HG03521 (cell line): ENCODE data around the gene DENND1A.
A peak's percentile ranks its signal among the peaks of the same experiment; 100 is the strongest.

Experiments used
- ATAC-seq: cut with Tn5 transposase; IDR thresholded peaks from one replicate; pipeline ENCODE4 v1.9.1; 2021; ENCODE audit warnings: mild to moderate bottlenecking, moderate library complexity; ENCODE audit not compliant: unreplicated experiment

The DENND1A gene

DNA sequence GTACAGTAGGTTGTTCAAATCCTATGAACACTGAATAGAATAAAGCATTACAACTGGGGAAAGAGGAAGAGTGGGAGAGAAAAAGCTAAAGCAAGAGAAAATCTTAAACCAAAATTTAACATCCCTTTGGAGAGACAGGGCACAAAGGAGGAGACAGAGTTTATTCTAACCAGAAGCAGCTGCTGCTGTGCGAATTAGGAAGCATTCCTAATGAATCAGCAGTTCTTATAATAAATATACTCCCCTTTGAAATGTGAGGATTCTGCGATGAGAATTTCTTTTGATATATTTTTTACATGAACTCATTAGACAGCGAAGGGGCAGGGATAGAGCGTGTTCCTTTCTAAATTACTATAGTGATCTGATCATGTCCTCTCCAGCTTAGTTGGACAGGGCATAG, 233.4 kb downstream of the DENND1A start:
- no peak for ATAC-seq

- no peak for ATAC-seq
Measured at GRCh38 chr9:123695386-123695785, 234.5 kb downstream of the DENND1A start.

GRCh38 chr9:123691765-123692303, 238.1 kb downstream of the DENND1A start:
- ATAC-seq = no peak

GRCh38 chr9:123689701-123690428, 240.1 kb downstream of the DENND1A start:
- no peak for ATAC-seq

DNA sequence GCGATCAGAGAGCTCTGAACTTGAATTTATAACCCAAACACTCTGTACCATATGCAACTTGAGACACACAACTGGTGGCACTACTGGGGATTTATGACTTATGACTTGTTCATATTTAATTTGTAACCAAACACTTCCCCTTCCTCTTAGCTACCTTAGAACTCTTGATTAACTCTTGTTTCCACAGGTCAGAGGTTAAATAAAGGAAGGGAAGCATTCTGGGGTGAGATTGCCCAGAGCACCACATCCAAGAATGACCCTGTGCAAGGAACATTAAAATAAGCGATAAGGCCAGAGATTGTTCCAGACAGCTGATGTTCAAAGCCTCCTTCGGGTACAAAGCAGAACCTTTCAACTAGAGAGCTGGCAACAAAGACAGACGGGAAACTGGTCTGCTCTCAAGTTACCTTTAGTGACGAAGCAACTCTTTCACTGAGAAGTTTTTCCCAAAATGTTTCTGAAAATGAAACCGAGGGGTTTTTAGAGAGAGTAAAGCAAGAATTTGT, 242.6 kb downstream of the DENND1A start:
- ATAC-seq = no peak

- ATAC-seq = no peak
Measured at GRCh38 chr9:123686829-123687192, 243.1 kb downstream of the DENND1A start.

GRCh38 chr9:123686131-123686828, 243.6 kb downstream of the DENND1A start:
- ATAC-seq = no peak

DNA sequence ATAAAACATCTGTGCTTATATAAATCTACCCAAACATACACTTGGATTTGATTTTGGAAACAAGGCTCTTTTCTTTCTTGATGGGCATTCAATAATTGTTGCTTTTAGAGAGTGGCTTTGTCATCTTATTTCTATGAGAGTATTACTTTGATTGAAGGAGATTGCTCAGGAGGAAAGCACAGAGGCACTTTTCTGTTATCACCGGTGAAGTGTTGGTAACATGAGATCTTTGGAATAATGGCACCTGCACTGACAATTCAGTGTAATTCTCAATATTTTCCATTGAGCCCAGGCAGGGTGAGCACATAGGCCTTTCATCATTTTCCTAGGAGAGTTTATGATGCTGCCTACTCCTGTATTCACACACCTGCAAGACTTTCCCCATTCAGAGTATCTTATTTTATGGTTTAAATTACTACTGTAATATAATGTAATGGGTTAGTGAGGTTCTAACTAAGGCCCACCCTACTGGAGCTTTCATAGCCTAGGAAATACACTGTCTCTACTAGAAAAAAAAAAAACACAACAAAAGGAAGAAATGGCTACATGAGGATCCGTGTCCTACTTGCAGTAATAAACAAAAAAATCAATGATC, 244.3 kb downstream of the DENND1A start:
- no peak for ATAC-seq

GRCh38 chr9:123684393-123685149, 245.4 kb downstream of the DENND1A start:
- ATAC-seq = no peak

DNA sequence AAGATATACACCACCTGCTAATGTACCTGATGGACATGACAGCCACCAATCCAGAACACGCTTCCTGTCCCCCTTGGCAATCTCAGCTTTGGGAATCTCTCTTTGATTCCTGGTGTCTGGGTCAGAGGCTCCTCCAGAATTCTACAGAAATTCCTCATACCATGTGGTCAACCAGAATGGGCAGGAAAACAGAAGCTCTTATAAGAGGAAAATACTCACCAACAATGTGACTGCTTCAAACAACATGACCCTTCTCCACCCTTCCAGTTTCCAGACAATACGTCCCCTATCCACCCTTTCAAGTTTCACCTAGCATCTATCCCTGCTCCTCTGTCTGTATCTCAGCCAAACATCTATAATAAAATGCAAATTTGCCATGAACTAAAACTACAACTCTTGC, 247.2 kb downstream of the DENND1A start:
- ATAC-seq = no peak

- no peak for ATAC-seq
Measured at GRCh38 chr9:123680352-123680751, 249.6 kb downstream of the DENND1A start.

DNA sequence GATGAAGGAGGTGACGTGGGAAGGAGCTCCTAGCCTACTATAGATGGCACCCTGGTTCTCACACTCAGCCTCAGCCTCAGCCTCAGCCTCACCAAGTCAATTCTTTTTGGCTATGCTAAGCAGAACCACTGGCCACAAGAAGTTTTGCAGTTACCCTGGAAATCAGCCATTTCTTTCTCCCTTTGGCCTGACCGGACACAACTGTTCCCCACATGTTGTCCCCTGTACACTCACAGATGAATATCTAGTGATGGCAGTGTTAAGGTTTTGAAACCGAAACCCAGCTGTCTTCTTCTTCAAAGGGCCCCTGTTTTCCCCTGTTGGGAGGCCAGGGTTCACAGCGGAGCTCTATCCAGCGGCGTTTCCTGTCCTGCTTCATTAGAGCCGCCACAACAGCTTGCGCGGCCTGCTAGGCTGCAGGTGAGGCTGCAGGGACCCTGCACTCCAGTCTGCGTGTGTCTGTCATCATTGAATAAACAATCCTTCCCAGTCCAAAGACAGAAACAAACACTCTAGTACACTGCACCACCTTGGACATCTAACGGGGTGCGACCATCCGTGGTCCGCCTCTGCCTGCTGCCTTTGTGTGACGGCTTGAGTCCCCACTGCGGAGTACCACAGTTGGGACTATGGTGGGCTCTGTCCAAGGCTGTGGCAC, 250.5 kb downstream of the DENND1A start:
- peak; percentile 92 for ATAC-seq

GRCh38 chr9:123678878-123679329, 251.0 kb downstream of the DENND1A start:
- ATAC-seq = no peak

- no peak for ATAC-seq
Measured at GRCh38 chr9:123678038-123678877, 251.7 kb downstream of the DENND1A start.

DNA sequence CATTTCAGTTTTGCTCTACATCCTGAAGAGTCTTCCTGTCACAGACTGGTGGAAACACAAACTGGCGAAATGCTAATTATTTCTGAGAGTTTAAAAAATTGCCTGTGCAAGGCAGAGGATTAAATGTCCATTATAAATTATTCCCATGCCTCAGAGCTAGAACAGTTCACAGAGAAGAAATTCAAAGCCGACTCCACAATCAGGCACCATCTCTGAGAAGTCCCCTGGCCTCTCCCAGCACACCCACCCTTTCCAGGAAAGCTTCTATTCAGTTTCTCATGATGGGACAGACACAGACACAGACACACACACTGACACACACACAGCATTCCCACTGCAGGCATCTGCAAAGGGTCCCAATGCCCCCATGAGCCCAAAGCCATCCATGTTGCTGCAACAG, 253.1 kb downstream of the DENND1A start:
- ATAC-seq = no peak

- no peak for ATAC-seq
Measured at GRCh38 chr9:123669346-123669745, 260.6 kb downstream of the DENND1A start.

DNA sequence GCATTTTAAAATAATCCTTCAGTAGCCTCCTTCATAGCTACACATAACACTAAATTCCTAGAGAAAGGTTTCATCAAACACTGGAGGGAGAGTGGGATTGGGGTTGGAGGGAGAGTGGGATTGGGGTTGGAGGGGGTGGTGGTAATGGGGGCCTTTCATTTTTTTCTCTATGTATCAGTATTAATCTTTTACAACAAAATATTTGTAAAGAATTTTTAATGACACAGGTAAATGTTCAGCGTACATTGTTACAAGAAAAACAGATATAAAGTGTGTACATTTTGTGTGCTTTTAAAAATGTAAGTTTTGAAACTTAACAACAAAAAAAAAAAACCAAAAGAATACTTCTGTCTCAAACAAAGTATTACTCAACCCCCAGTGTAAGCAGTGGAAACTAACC, 266.4 kb downstream of the DENND1A start:
- ATAC-seq = no peak

DNA sequence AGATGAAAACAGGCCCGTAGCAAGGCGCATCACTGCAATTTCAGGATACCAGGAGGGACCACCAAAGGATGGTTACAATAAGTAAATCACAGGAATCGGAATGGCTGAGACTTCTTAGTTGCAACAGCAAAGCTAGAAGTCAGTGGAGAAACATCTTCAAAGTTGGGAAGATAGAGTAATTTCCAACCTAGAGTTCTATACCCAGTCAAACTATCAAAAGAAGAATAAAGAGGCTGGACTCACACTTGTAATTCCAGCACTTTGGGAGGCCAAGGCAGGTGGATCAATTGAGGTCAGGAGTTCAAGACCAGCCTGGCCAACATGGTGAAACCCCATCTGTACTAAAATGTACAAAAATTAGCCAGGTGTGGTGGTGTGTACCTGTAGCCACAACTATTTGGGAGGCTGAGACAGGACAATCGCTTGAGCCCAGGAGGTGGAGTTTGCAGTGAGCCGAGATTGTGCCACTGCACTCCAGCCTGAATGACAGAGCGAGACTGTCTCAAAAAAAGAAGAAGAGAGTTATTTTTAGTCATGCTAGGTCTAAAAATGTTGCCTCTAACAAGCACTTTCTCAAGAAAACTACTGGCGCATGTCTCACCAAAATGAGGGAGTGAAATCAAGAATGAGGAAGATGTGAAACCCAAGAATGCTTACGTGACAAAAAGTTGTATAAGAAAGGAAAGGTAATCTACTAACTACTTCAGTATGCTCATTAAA, 267.7 kb downstream of the DENND1A start:
- ATAC-seq = no peak
